Endothelial cell of umbilical vein (primary cell): ENCODE data around the gene SLC35E3. TPM values are rescaled to one million over a fixed set of nuclear protein-coding genes. Genes with fewer than 3 reads are reported as not detected.

Source experiments
- BruUV-seq: library from RNA; stranded (reverse); fragments of 400-500 nt; replicated peaks from 2 replicates; lab custom pipeline; 2021; lab: Mats Ljungman, UMichigan
- CTCF ChIA-PET: fragments of 300-600, 350-600 bp; sonication (Branson Sonifier 250); formaldehyde crosslinking; loops from one replicate; lab custom pipeline; 2021; ENCODE audit warnings: antibody characterized with exemption, inconsistent platforms; lab: Charles Lee
- POLR2A ChIA-PET: fragments of 300-600, 350-600 bp; sonication (Branson Sonifier 250); formaldehyde crosslinking; loops from one replicate; lab custom pipeline; 2021; ENCODE audit warnings: antibody characterized with exemption, inconsistent platforms; lab: Charles Lee
- DNase-seq: peaks from one replicate; pipeline ENCODE4 v3.0.0-alpha.2; 2011; ENCODE audit warnings: low read depth, low spot score
- FAIRE-seq: peaks from 2 replicates; lab custom pipeline; 2011; peaks lifted over from hg19 to GRCh38; lab: Jason Lieb, UNC
- H2AFZ ChIP-seq: 2 replicates; pipeline ENCODE4 v1.6.0; 2012; ENCODE audit warnings: low read depth, low read length, control low read depth, inconsistent platforms
- H3K27ac ChIP-seq: 2 replicates; pipeline ENCODE4 v1.5.1; 2011; ENCODE audit warnings: low read depth, mild to moderate bottlenecking, control low read depth, low read length, moderate library complexity; ENCODE audit not compliant: insufficient read depth
- H3K27me3 ChIP-seq, 2 experiments: 2 replicates each; pipeline versions ENCODE4 v1.6.0 to v1.6.1; 2011; ENCODE audit warnings: low read length in 2 of 2, mixed read lengths in 1 of 2; ENCODE audit not compliant: control insufficient read depth in 2 of 2, insufficient read depth in 2 of 2
- H3K36me3 ChIP-seq, 2 experiments: 2 replicates in 1 of 2; 3 replicates in 1 of 2; pipeline ENCODE4 v1.5.1; 2011; ENCODE audit warnings: low read length in 2 of 2, mild to moderate bottlenecking in 1 of 2, moderate library complexity in 1 of 2; ENCODE audit not compliant: control insufficient read depth in 2 of 2, insufficient read depth in 2 of 2; ENCODE audit errors: extremely low read depth in 1 of 2
- H3K4me1 ChIP-seq: 3 replicates; pipeline ENCODE4 v1.5.1; 2011; ENCODE audit warnings: mild to moderate bottlenecking, low read length; ENCODE audit not compliant: control insufficient read depth, insufficient read depth; ENCODE audit errors: extremely low read depth
- H3K4me2 ChIP-seq: 2 replicates; pipeline ENCODE4 v1.6.1; 2011; ENCODE audit warnings: low read length, control low read depth, mixed read lengths; ENCODE audit not compliant: insufficient read depth
- H3K4me3 ChIP-seq, 3 experiments: fragments of 200-600 bp in 1 of 3; sonication (generic), shearing (Covaris generic) in 1 of 3; replicated peaks in 1 of 3; 2 replicates each; pipeline ENCODE4 v1.5.1; 2011 to 2016; ENCODE audit warnings: control low read depth in 3 of 3, low read length in 3 of 3, mild to moderate bottlenecking in 2 of 3, inconsistent platforms in 1 of 3, low read depth in 1 of 3, moderate library complexity in 1 of 3; ENCODE audit not compliant: insufficient read depth in 1 of 3
- H3K79me2 ChIP-seq: 2 replicates; pipeline ENCODE4 v1.6.0; 2012; ENCODE audit warnings: low read length, inconsistent platforms; ENCODE audit not compliant: control insufficient read depth, insufficient read depth
- H3K9ac ChIP-seq: replicated peaks from 2 replicates; pipeline ENCODE3; 2011; ENCODE audit warnings: low read length, control low read depth; ENCODE audit not compliant: insufficient read depth; ENCODE audit errors: extremely low read depth
- H3K9me1 ChIP-seq: replicated peaks from 3 replicates; pipeline ENCODE4 v1.6.0; 2011; ENCODE audit warnings: mild to moderate bottlenecking, low read length; ENCODE audit not compliant: control insufficient read depth, insufficient read depth; ENCODE audit errors: extremely low read depth
- H3K9me3 ChIP-seq: replicated peaks from 2 replicates; pipeline ENCODE4 v1.5.1; 2012; ENCODE audit warnings: low read length, inconsistent platforms; ENCODE audit not compliant: control insufficient read depth, insufficient read depth
- H4K20me1 ChIP-seq: replicated peaks from 2 replicates; pipeline ENCODE3; 2011; ENCODE audit warnings: mild to moderate bottlenecking, low read length; ENCODE audit not compliant: control insufficient read depth, insufficient read depth; ENCODE audit errors: extremely low read depth
- CTCF ChIP-seq, 2 donors: IDR thresholded peaks; 1 replicate in 1 of 2; 2 replicates in 1 of 2; pipeline ENCODE4 v1.5.1; 2011; ENCODE audit warnings: low read length in 2 of 2, mild to moderate bottlenecking in 2 of 2, moderate library complexity in 2 of 2, control low read depth in 1 of 2, inconsistent platforms in 1 of 2, low read depth in 1 of 2; ENCODE audit not compliant: insufficient read depth in 1 of 2; ENCODE audit errors: extremely low read depth in 1 of 2
- EZH2 ChIP-seq: IDR thresholded peaks from 2 replicates; pipeline ENCODE4 v1.6.1; 2012; ENCODE audit warnings: borderline replicate concordance, low read depth, mild to moderate bottlenecking, moderate library complexity, low read length, inconsistent platforms; ENCODE audit not compliant: severe bottlenecking
- GATA2 ChIP-seq: IDR thresholded peaks from 2 replicates; pipeline ENCODE4 v1.7.0; 2011; ENCODE audit warnings: low read depth, mild to moderate bottlenecking, moderate library complexity, mixed read lengths, low read length; ENCODE audit not compliant: insufficient read length, insufficient read depth
- POLR2A ChIP-seq: IDR thresholded peaks from 2 replicates; pipeline ENCODE4 v1.6.1; 2012; ENCODE audit warnings: low read depth, mild to moderate bottlenecking, control low read depth, low read length
- POLR2AphosphoS5 ChIP-seq: IDR thresholded peaks from 2 replicates; pipeline ENCODE4 v1.6.1; 2012; ENCODE audit warnings: low read depth, mild to moderate bottlenecking, control low read depth, low read length, moderate library complexity; ENCODE audit not compliant: insufficient read depth
- dilution Hi-C: fragments of 300-500 bp; cut with MboI; formaldehyde crosslinking; loops from one replicate; pipeline ENCODE4 v1.15.0; 2019; ENCODE audit warnings: low sequenced_read_pairs; ENCODE audit not compliant: extremely low pct_ligation_motif_present
- intact Hi-C: fragments of 100-400 bp; cut with micrococcal nuclease; formaldehyde crosslinking; loops from one replicate; pipeline ENCODE4 v1.10.0; 2022
- polyA plus RNA-seq, 4 experiments: library from polyadenylated mRNA; depleted of rRNA in 3 of 4; stranded (reverse) in 3 of 4; unstranded in 1 of 4; fragments of >200 nt; gene quantifications; 2 replicates each; pipeline versions ENCODE4 v1.2.1 to v1.2.3, GENCODE V29; 2011 to 2012; ENCODE audit warnings: missing spikeins in 1 of 4
- total RNA-seq: library from RNA; stranded (reverse); gene quantifications from 2 replicates; pipeline ENCODE4 v1.2.3, GENCODE V29; 2021

SLC35E3 gene
- total and polyA plus RNA-seq, 2 donors (not counting 3 experiments of a cell fraction or from before 2014, with no cell fraction given) = 8.1 to 13.8 TPM

GRCh38 chr12:68827895-68828671 lies 82.1 kb downstream of the SLC35E3 start:
- POLR2A ChIA-PET = interaction anchor here (0.6 kb wide), 2 partner anchors 9 to 88 kb away, joined by 3 to 5 read pairs; no protein-coding TSS in a partner anchor
- Histone ChIP-seq H3K4me3 (no peak overlapping the region), H3K4me1 (peaks cover 10% of the 10 kb centered on the region), H3K9ac (no peak overlapping the region), H3K4me2 (no peak overlapping the region), H3K79me2 (peaks cover 27% of the 10 kb centered on the region), H3K27ac (peak overlapping the region; percentile 39), H3K9me1 (no peaks in the 10 kb centered on the region), H3K36me3 (peaks cover 22 to 58% of the 10 kb centered on the region in 2 experiments), H3K27me3 (no peaks in the 10 kb centered on the region), H3K9me3 (no peaks in the 10 kb centered on the region), H4K20me1 (peaks cover 7% of the 10 kb centered on the region), H2AFZ (no peak overlapping the region)
- TF ChIP-seq POLR2AphosphoS5 = peak; percentile 19
- no peak for TF ChIP-seq CTCF (IDR thresholded peaks at IDR 0.05; ENCODE audit: extremely low read depth in 1 of 2, insufficient read depth in 1 of 2, low read depth in 1 of 2, low read length in 2 of 2)
- CTCF ChIA-PET = interaction anchor here (1.1 to 1.4 kb wide), 2 partner anchors 8 to 41 kb away, joined by 4 to 5 read pairs; no protein-coding TSS in a partner anchor
- BruUV-seq = no TSS peak
- DNase-seq = no peak
- no peak for FAIRE-seq
- intact Hi-C loops = loop anchor here (5.0 kb wide), 1 partner anchor 216 kb away; the partner anchor contains the start of gene RAP1B
- dilution Hi-C loops = no loop called here

GRCh38 chr12:68828672-68829068 lies 82.7 kb downstream of the SLC35E3 start:
- no peak for FAIRE-seq
- H3K4me1 ChIP-seq = peaks cover 10% of the 10 kb centered on the region
- BruUV-seq = no TSS peak
- peaks cover 23% of the 10 kb centered on the region for H3K79me2 ChIP-seq
- H4K20me1 ChIP-seq = peaks cover 3% of the 10 kb centered on the region
- peaks cover 22 to 52% of the 10 kb centered on the region in 2 experiments for H3K36me3 ChIP-seq
- H3K27ac ChIP-seq = no peak overlapping the region
- POLR2A ChIA-PET = interaction anchor here (0.6 kb wide), 1 partner anchor 10 kb away, joined by 3 read pairs; no protein-coding TSS in a partner anchor
- no peak overlapping the region for H3K9ac ChIP-seq
- no peak overlapping the region for H2AFZ ChIP-seq
- no peak for TF ChIP-seq POLR2AphosphoS5
- no peak for TF ChIP-seq CTCF (IDR thresholded peaks at IDR 0.05; ENCODE audit: extremely low read depth in 1 of 2, insufficient read depth in 1 of 2, low read depth in 1 of 2, low read length in 2 of 2)
- no peak for TF ChIP-seq EZH2
- TF ChIP-seq POLR2A = no peak
- TF ChIP-seq GATA2 = no peak
- no peaks in the 10 kb centered on the region for H3K27me3 ChIP-seq
- dilution Hi-C loops (no loop called here), intact Hi-C loops (loop anchor here (5.0 kb wide), 1 partner anchor 216 kb away; the partner anchor contains the start of gene RAP1B)
- H3K9me3 ChIP-seq = no peaks in the 10 kb centered on the region
- H3K4me2 ChIP-seq = no peak overlapping the region
- CTCF ChIA-PET = interaction anchor here (1.1 kb wide), 1 partner anchor 9 kb away, joined by 5 read pairs; no protein-coding TSS in a partner anchor
- H3K4me3 ChIP-seq = no peak overlapping the region
- no peaks in the 10 kb centered on the region for H3K9me1 ChIP-seq
- no peak for DNase-seq
